Activated naive CD4-positive, alpha-beta T cell treated with anti-CD3 and anti-CD28 coated beads, Interleukin-2, amount 50 U/mL, for 16 hours (primary cell): ENCODE data around the gene SERPINB7.
"Not testable (repeated sequence)": the region's sequence is repeated elsewhere in the genome, so short reads cannot be mapped to it uniquely, and the experiment has no call there.

Experiments
- DNase-seq: peaks from one replicate; pipeline ENCODE4 v3.0.0-alpha.2; 2020

SERPINB7 gene

GRCh38 chr18:63775166-63775730 is at the start of gene SERPINB7:
Gene SERPINB7, plus strand, starts transcription at chr18:63775418. Its CDS starts 6,955 bp downstream, at chr18:63782373.
- DNase-seq, result no peak

- no peak for DNase-seq
Observed at GRCh38 chr18:63725682-63726480, 49.3 kb upstream of the SERPINB7 start.

- no peak for DNase-seq
Observed at GRCh38 chr18:63730773-63731172, 44.4 kb upstream of the SERPINB7 start.

DNA sequence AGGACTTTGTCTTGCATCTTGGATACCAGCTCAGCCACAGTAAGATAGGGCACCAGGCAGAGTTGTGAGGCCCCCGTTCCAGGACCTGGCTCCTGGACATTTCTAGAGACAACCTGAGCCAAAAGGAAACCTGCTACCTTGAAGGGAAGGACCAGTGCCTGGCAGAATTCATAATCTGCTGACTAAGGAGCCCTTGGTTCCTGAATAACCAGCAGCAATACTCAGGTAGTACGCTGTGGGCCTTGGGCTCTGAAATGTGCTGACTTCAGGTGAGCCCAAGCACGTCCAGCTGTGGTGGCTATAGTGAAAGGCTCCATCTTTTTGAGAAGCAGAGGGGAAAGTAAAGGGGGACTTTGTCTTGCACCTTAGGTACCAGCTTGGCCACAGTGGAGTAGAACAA is 44.0 kb upstream of the SERPINB7 start:
- DNase-seq, result no peak

- no peak for DNase-seq
Observed at GRCh38 chr18:63736876-63737275, 38.3 kb upstream of the SERPINB7 start.

GRCh38 chr18:63741769-63742168 is 33.4 kb upstream of the SERPINB7 start:
- no peak for DNase-seq

DNA sequence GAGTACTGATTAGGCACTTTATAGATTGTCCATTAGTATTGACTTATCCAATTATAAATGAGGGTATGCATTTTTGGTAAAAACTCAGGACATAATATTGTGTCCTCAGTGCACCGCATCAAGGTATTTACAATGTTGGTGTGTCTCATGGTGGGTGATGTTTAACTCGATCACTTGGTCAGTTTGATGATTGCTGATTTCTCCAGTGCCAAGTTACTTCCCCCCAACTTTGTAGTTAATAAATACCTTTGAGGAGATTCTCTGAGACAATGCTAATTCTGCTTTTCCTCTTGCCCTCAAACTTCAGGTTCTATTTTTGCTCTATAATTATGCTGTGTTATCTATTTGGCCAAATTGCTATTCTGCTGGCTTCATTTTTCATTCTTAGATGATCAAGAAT is 28.2 kb upstream of the SERPINB7 start:
- no peak for DNase-seq

DNA sequence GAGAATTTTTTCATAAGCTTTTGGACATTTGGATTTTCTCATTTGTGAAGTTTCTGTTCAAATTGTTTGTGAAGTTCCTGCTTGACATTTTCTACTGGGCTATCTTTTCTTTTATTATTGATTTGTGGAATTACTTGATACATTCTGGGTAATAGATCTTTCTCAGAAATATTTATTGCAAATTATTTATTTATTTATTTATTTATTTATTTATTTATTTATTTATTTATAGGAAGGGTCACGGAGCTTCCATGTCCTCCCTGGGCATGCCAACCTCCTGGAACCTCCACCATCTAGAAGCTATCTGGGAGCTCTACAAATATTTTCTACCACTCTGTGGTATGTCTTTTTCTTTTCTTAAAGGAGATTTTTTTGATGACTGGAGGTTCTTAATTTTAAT is 25.7 kb upstream of the SERPINB7 start:
- DNase-seq, result no peak

DNA sequence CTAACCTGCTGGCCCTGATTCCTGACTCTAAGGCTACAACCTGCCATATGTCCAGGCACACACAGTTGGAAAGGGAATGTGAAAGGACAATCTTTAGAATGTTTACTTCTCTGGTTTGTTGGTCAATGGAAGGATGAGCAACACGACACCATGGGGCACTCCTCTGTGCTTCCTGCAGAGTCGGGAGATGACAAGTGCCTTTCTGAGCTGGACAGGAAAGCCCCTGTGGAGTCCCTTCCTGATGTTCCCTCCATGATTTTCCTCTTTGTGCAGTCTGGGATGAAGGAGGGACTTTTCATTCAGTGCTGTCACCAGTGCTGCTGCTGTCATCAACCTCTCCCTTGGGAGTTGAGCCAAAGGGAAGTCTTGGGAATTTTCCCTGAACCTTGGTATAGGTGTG is 22.6 kb upstream of the SERPINB7 start:
- DNase-seq, result no peak

DNA sequence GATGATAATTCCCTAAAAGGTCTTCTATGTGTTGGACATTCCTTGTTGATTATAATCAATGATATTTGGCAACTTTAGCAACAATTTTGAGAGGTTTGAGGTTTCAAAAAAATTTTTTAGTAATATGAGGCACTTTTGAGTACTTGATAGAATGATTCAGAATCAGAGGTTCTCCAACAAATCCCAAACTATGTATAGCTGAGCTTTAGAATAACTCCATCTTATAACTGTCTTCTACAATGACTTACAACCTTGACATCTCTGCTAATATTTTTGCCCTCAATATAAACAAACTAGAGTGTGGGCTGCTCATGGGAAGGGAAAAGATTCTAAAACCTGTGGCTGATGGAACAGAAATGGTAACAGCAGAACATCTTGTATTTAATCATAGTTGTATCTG is 21.5 kb upstream of the SERPINB7 start:
- DNase-seq, result no peak

DNA sequence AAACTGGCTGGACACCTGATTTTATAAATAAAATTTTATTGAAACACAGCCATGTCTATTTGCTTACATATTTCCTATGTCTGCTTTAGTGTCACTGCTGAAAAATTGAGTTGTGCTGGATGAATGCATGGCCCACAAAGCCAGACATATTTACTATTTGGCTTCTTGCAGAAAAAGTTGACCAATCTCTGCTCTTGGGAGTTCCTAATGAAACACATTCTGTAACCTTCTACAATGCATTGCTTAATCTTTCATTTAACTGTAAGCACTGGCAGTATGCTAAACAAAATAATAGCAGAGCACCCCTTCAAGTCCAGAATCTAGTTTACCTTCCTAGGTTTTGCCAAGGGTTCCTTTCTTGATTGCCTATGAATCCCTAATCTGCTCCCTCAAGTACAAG is 17.7 kb upstream of the SERPINB7 start:
- DNase-seq, result no peak

DNA sequence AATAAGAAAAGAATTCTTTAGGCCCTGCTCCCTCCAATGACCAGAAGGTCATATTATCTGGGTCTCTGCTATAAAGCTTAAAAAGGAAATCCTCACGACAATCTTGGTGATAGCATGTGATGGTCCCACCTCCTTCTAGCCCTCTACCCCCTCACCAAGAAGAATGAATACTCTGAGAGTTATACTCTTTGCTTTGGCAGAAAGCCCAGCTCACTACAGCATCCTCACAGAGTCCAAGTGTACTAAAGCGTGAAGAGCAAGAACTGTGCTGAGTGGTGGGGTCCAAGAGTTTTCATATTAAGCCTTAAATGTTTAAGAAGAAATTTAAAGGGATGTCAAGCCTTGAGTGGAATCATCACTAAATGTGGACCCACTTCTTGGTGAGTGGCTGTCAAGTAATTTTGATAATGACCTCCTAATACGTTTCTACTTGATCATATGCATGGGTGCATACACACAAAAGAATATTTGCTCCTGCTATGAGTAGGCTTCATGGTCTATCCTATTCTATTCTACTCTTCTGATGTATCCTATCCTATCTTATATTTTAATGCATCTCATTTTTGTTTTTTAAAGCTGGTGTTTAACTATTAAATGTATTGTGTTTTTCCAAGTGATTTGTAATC is 16.5 kb upstream of the SERPINB7 start:
- no peak for DNase-seq

DNA sequence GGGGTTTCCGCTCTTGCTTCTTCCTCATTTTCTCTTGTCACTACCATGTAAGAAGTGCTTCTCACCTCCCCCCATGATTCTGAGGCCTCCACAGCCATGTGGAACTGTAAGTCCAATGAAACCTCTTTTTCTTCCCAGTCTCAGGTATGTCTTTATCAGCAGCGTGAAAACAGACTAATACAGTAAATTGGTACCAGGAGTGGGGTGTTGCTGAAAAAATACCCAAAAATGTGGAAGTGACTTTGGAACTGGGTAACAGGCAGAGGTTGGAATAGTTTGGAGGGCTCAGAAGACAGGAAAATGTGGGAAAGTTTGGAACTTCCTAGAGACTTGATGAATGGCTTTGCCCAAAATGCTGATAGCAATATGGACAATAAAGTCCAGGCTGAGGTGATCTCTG is 15.4 kb upstream of the SERPINB7 start:
- DNase-seq, result not testable (repeated sequence)

GRCh38 chr18:63762518-63762917 is 12.7 kb upstream of the SERPINB7 start:
- no peak for DNase-seq

GRCh38 chr18:63763831-63764600 is 11.2 kb upstream of the SERPINB7 start:
- DNase-seq, result no peak

GRCh38 chr18:63765837-63766236 is 9.4 kb upstream of the SERPINB7 start:
- no peak for DNase-seq

GRCh38 chr18:63773551-63773950 is 1.7 kb upstream of the SERPINB7 start:
- DNase-seq, result no peak

- DNase-seq, result no peak
Observed at GRCh38 chr18:63774511-63774910, 707 bp upstream of the SERPINB7 start.

- no peak for DNase-seq
Observed at GRCh38 chr18:63779386-63779785, 4.2 kb downstream of the SERPINB7 start.

DNA sequence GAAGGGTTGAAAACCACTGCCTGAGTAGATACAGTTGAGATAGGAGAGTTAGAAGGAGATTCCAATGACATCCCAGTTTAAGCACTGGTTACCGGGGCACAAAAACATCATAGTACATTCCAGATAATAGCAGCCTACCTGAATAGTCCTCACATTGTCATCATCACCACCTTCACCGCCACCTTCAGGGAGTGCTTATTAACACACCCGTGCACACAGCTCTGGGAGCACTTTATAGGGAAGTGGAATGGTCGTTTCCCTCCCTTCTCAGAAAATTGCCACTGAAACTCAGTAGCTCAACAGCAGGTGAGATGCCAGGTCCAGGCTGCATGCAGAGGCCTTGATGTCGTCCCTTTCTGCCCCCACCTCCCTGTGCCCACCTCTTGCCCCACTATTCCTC is 8.2 kb downstream of the SERPINB7 start:
- DNase-seq, result no peak

GRCh38 chr18:63784787-63785452 is 9.7 kb downstream of the SERPINB7 start:
- DNase-seq, result no peak

- DNase-seq, result no peak
Observed at GRCh38 chr18:63787673-63788072, 12.5 kb downstream of the SERPINB7 start.
